Head of caudate nucleus (tissue), 42 donors: Measurements from ENCODE around the gene CCL11.
A peak's percentile ranks its signal among the peaks of the same experiment; 100 is the strongest.

Experiments
- DNase-seq, 42 donors: peaks; one replicate each; pipeline versions ENCODE4 v3.0.0 to v3.0.0-alpha.2; 2020 to 2021; ENCODE audit warnings: mixed read lengths in 7 of 42
- intact Hi-C: fragments of 100-400 bp; cut with DNase I; formaldehyde crosslinking; loops from one replicate; pipeline ENCODE4 v1.15.0; 2022

Gene CCL11

DNA sequence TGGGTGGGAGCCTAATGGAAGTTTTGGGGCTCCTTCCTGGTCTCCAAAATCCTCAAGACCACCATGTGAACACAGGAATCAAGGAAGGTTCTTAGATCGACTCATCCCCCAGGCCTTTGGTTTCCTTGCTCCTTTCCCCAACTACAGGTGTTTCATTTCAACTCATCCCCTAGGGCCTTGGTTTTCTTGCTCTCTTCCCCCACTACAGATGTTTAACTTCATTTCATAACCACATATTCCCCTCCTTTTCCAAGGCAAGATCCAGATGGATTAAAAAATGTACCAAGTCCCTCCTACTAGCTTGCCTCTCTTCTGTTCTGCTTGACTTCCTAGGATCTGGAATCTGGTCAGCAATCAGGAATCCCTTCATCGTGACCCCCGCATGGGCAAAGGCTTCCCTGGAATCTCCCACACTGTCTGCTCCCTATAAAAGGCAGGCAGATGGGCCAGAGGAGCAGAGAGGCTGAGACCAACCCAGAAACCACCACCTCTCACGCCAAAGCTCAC lies at the start of gene CCL11:
TSS of gene CCL11 (plus strand) at position 457 of the 507 bp plus-strand sequence. CDS start 67 bp downstream, outside the sequence.
- no peak for DNase-seq
- intact Hi-C loops, result no loop called here

DNA sequence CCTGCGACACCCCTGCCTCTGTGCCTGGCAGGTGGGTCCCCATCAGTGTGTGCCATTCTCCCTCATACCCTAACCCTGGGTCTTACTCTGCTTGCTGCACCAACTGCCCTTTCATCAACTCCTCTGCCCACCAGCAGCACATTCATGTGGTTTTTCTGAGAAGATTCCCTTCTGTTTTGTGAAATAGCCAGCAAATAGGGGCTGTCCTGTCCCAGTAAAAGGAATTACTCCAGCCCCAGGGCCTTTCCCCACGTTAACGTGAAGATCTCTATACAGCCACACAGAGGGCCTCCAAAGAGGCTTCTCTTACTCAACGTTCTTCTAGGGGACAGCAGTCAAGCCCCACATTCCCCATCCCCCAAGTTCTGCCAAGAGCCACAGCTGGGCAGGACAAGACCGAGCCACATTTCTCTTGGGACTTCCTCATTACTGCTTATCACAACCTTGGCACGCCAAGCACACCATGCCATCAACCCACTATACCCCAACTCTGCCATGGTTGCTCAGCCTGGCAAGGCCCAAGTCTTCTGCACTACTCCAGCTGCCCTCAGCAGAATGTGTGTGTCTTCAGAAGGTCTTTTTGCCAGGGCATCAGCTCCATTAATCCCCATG lies 49.2 kb upstream of the CCL11 start:
- DNase-seq, result no peak
- intact Hi-C loops, result no loop called here

DNA sequence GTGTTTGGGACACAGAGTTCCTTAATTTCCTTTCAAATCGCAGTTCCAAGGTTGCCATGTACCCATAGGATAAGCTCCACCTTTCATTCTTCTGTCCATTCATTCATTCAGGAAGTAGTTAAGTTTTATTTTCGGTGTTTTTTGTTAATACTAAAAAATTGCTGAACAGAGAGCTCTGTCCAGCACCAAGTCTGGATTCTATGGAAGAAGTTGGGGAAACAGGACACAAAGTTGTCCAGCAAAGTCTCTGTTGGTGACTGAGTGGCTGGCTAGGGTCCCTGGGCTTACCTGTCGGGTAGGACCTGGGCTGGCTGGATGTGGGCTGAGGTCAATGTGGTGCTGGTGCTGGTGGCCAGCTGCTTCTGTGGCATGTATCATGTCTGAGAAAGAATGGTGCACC lies 48.1 kb upstream of the CCL11 start:
- intact Hi-C loops, result no loop called here
- DNase-seq, result no peak

GRCh38 chr17:34241062-34241461 lies 44.5 kb upstream of the CCL11 start:
- intact Hi-C loops, result no loop called here
- peak in 34 of 42 donors; percentile 15 to 73 (median 43) for DNase-seq

DNA sequence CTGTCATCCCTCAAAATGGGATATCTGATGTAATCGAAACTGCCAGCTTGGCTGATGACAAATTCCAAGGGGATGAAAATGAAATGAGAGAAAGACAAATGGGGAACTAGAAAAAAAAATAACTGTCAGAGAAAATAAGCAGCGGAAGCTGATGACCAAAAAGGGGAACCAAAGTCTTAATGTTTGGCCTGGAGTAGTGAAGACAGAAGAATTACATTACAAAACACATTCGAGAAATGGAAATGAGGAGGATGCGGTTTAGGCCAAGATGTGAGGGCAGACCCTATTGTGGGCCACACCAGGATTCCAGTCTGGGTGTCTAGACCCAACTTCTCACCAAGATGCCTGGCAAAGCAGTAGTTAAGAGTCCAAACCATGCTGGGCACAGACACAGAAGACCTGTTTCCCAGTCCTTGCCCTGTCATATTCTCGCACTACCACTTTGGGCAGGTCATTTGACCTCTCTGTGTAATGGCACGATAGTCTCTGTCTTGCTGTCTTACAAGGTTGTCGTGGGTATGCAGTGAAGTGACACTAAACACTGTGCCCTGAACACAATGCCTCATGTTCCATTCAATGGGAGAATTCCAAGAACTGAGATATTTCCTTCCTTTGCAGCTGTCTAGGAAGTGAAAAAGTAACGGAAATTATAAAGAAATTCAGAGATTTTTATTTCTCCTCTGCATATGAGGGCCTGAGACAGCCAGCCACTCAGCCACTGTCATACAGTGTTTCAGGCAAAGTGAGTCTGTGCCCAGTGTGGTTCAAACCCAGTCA lies 42.8 kb upstream of the CCL11 start:
- intact Hi-C loops, result no loop called here
- no peak for DNase-seq

GRCh38 chr17:34243364-34244320 lies 41.9 kb upstream of the CCL11 start:
- no peak for DNase-seq
- intact Hi-C loops, result no loop called here

DNA sequence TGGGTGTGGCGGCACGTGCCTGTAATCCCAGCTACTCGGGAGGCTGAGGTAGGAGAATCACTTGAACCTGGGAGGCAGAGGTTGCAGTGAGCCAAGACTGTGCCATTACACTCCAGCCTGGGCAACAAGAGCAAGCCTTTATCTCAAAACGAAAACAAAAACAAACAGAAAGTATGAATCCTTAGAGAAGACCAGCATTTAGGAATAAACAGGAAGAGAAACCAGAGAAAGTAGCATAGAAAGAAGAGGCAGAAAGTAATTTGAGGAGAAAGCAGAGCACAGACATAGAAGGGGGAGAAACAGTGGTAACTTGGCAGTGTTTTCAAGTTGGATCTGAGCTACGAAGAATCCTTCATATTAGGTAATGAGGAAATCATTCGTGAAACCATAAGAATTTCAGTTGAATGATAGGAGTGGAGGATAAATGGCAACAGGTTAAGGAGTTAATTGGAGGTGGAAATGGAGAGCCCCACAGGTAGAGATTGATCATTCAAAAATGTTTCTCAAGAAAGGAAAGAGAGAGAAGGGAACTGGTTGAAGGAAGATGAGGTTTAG lies 40.1 kb upstream of the CCL11 start:
- intact Hi-C loops, result no loop called here
- no peak for DNase-seq

GRCh38 chr17:34246446-34246845 lies 39.1 kb upstream of the CCL11 start:
- no peak for DNase-seq
- intact Hi-C loops, result no loop called here

DNA sequence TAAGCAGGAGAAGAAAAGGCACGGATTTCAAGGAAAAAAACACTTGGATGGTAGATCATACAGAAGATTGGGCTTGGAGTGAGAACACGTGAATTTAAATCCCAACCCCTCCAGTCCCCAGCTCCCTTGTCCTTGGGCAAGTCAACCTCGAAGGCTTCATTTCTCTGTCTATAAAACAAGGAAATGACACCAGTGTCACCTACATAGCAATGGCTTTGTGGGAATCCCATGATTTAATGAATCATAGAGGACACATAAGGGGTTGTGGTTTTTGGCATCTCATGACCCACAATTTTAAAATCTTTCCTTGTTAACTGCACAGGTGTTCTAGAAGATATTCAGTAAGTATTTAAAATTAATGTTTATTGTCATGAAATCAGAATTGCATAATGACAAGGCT lies 38.7 kb upstream of the CCL11 start:
- intact Hi-C loops, result no loop called here
- DNase-seq, result no peak

GRCh38 chr17:34248511-34249024 lies 37.0 kb upstream of the CCL11 start:
- peak in 1 of 42 donors; percentile 14 for DNase-seq
- intact Hi-C loops, result no loop called here

- intact Hi-C loops, result no loop called here
- DNase-seq, result no peak
Measured at GRCh38 chr17:34249061-34249460, 36.5 kb upstream of the CCL11 start.

DNA sequence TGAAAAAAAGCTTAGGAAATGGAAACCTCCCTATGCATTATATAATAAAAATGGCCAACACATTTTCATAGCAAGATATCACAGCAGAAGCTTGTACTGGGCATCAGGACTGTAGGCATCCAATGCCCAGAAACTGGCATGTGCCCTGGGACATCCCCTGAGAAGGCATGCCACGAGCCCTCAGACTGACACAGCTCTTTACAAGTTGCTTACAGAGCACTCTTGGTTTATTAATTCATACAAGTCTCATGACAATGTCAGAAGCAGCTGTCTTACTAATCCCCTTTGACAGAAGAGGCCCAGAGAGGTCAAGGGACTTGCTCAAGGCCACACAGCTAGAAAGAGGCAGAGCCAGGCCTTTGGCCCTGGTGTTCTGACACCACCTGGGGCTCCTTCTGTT lies 36.1 kb upstream of the CCL11 start:
- DNase-seq, result no peak
- intact Hi-C loops, result no loop called here

- no peak for DNase-seq
- intact Hi-C loops, result no loop called here
Measured at GRCh38 chr17:34251186-34251585, 34.4 kb upstream of the CCL11 start.

DNA sequence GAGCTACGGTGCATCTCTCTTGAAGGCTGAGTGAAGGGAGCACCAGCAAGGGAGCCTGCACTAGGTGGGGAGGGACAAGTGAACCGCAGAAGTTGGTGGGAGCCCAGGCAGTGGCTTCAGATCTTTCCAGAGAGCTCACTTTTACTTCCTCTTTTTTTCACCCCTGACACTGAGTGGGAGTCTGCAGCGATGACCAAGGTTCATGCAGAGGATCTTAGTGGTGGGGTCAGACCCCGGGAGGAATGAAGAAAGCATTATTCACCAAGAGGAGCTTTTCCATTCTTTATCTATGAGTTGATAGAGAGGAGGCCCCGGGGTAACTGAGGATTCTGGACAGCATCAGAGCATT lies 33.5 kb upstream of the CCL11 start:
- intact Hi-C loops, result no loop called here

GRCh38 chr17:34252444-34253138 lies 33.0 kb upstream of the CCL11 start:
- intact Hi-C loops, result no loop called here

More for the DNA sequence above, 33.5 kb upstream of the CCL11 start:
- DNase-seq, result peak in 8 of 42 donors; percentile 12 to 52 (median 22)

DNA sequence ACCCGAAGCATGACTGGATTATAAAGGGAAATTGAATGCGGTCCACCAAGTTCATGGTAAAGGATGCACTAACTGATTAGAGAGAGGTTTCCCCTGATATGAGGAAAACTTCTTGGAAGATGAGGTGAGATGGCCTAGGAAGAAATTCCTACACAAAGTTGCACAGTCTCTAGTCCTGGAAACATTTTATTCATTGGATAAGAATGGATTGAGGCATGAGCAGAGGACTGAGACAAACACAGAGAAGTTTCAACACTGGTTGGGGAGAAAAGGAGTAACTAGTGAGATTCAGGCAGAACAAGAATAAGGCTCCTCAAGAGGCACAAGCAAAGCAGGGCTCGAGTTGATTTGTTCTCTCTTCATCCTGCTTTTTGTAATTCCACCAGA lies 32.4 kb upstream of the CCL11 start:
- DNase-seq, result no peak
- intact Hi-C loops, result no loop called here

More at GRCh38 chr17:34252444-34253138, 33.0 kb upstream of the CCL11 start:
- peak; percentile 13 to 83 (median 60) for DNase-seq

- DNase-seq, result peak in 1 of 42 donors; percentile 2
- intact Hi-C loops, result no loop called here
Measured at GRCh38 chr17:34254146-34254545, 31.4 kb upstream of the CCL11 start.

DNA sequence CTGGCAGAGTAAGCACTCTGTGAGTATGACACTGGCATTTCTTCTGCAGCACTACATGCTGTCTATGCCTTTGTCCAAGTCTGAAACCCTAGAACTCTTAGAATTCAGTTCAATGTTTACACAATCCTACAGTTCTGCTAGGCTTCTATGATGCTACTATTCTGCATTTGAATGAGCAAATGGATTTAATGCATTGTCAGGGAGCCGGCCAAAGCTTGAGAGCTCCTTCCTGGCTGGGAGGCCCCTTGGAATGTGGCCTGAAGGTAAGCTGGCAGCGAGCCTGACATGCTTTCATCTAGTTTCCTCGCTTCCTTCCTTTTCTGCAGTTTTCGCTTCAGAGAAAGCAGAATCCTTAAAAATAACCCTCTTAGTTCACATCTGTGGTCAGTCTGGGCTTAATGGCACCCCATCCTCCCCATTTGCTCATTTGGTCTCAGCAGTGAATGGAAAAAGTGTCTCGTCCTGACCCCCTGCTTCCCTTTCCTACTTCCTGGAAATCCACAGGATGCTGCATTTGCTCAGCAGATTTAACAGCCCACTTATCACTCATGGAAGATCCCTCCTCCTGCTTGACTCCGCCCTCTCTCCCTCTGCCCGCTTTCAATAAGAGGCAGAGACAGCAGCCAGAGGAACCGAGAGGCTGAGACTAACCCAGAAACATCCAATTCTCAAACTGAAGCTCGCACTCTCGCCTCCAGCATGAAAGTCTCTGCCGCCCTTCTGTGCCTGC lies 30.7 kb upstream of the CCL11 start, which contains the start of gene CCL2:
TSS of gene CCL2 (plus strand) at position 635 of the 730 bp plus-strand sequence. CDS start at position 700, 65 bp downstream.
- DNase-seq, result peak in 27 of 42 donors; percentile 14 to 65 (median 44)
- intact Hi-C loops, result no loop called here
